A673 (cell line): ENCODE data around the gene FBXO34.

Source experiments
- EZH2 ChIP-seq: fragments of 200-600 bp; sonication (generic); IDR thresholded peaks from 2 replicates; pipeline ENCODE4 v1.6.1; 2017; ENCODE audit warnings: borderline replicate concordance, low read depth, mild to moderate bottlenecking, mixed read lengths, antibody characterized with exemption, low read length; ENCODE audit not compliant: poor library complexity, severe bottlenecking
- TF ChIP-seq, protein P1 (sequence below): fragments of 300-800, 200-600 bp; sonication (generic); conservative IDR thresholded peaks from 2 replicates; pipeline ENCODE4 v1.5.1; 2017; ENCODE audit warnings: low read depth, mild to moderate bottlenecking, antibody characterized with exemption, low read length, moderate library complexity, mixed read lengths

DNA sequence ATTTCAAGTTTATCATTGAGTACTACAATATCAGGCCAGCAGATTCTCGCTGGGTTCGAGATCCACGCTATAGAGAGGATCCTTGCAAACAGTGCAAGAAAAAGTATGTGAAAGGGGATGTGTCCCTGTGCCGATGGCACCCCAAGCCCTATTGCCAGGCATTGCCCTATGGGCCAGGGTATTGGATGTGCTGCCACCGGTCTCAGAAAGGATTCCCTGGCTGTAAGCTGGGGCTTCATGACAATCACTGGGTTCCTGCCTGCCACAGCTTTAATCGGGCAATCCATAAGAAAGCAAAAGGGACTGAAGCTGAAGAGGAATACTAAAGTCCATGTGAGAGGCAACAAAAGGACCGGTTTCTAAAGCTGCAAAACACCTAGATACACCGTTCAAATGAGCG lies 81.0 kb downstream of the FBXO34 start:
- TF ChIP-seq, protein P1, sequence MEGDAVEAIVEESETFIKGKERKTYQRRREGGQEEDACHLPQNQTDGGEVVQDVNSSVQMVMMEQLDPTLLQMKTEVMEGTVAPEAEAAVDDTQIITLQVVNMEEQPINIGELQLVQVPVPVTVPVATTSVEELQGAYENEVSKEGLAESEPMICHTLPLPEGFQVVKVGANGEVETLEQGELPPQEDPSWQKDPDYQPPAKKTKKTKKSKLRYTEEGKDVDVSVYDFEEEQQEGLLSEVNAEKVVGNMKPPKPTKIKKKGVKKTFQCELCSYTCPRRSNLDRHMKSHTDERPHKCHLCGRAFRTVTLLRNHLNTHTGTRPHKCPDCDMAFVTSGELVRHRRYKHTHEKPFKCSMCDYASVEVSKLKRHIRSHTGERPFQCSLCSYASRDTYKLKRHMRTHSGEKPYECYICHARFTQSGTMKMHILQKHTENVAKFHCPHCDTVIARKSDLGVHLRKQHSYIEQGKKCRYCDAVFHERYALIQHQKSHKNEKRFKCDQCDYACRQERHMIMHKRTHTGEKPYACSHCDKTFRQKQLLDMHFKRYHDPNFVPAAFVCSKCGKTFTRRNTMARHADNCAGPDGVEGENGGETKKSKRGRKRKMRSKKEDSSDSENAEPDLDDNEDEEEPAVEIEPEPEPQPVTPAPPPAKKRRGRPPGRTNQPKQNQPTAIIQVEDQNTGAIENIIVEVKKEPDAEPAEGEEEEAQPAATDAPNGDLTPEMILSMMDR: no peak
- TF ChIP-seq EZH2: no peak
